ENCODE measurements around the gene PSMF1. TPM values are rescaled to one million over a fixed set of nuclear protein-coding genes. Genes with fewer than 3 reads are reported as not detected.

PSMF1 gene
- total and polyA plus RNA-seq, 9 of the 15 experiments (the other 6 are each of a cell fraction or from before 2014, with no cell fraction given): 8.5 to 192 (median 33.2) TPM

DNA sequence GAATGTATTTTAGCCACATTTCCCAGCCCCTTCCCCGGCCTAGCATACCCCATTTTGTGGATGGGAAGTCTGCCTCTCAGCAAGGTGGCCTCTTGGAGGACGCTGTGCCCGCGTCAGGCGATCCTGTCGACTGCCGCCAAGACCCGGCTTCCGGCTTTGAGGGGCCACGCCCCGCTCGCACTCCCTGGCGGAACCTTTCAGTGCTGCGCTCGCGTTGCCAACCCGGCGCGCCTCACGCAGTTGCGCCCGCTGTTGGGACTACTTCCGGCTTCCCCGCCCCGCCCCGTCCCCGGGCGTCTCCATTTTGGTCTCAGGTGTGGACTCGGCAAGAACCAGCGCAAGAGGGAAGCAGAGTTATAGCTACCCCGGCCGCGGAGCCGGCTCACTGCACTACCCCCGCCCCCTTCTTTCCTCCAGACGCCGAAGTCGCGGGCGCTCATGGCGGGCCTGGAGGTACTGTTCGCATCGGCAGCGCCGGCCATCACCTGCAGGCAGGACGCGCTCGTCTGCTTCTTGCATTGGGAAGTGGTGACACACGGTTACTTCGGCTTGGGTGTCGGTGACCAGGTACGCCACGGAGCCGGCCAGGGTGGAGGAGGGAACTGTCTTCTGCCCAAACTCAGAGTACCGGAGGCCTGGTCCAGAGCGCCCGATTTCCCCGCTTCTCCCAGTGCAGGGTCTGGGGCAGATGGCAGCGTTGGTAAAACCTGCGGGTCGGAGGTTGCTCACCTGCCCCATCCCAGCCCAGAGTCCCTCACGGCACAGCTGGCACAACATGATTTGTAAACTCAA is at the start of gene PSMF1 (continued):
- TF ChIP-seq KLF1 (tag; IDR thresholded peaks at IDR 0.05): peak; percentile 96
- no peak for TF ChIP-seq NONO (IDR thresholded peaks at IDR 0.05; ENCODE audit: low read depth in 2 of 2, low read length in 1 of 2)
- peak; percentile 78 to 85; a peak in 3 of 4 replicates for TF ChIP-seq SIN3A (IDR thresholded peaks at IDR 0.05; ENCODE audit: borderline replicate concordance in 2 of 2, control insufficient read depth in 1 of 2, low read depth in 2 of 2, low read length in 2 of 2)
- TF ChIP-seq ELF4 (CRISPR knock-in tag; IDR thresholded peaks at IDR 0.05): peak; percentile 60; the same call in 1 of the 2 replicates
- peak; percentile 31 for TF ChIP-seq U2AF1 (optimal IDR thresholded peaks at IDR 0.05; ENCODE audit: low read depth, low read length)
- no peak for TF ChIP-seq U2AF2 (optimal IDR thresholded peaks at IDR 0.05; ENCODE audit: low read depth, low read length)
- TF ChIP-seq CBFA2T3 (IDR thresholded peaks at IDR 0.05): no peak
- TF ChIP-seq, protein P1, sequence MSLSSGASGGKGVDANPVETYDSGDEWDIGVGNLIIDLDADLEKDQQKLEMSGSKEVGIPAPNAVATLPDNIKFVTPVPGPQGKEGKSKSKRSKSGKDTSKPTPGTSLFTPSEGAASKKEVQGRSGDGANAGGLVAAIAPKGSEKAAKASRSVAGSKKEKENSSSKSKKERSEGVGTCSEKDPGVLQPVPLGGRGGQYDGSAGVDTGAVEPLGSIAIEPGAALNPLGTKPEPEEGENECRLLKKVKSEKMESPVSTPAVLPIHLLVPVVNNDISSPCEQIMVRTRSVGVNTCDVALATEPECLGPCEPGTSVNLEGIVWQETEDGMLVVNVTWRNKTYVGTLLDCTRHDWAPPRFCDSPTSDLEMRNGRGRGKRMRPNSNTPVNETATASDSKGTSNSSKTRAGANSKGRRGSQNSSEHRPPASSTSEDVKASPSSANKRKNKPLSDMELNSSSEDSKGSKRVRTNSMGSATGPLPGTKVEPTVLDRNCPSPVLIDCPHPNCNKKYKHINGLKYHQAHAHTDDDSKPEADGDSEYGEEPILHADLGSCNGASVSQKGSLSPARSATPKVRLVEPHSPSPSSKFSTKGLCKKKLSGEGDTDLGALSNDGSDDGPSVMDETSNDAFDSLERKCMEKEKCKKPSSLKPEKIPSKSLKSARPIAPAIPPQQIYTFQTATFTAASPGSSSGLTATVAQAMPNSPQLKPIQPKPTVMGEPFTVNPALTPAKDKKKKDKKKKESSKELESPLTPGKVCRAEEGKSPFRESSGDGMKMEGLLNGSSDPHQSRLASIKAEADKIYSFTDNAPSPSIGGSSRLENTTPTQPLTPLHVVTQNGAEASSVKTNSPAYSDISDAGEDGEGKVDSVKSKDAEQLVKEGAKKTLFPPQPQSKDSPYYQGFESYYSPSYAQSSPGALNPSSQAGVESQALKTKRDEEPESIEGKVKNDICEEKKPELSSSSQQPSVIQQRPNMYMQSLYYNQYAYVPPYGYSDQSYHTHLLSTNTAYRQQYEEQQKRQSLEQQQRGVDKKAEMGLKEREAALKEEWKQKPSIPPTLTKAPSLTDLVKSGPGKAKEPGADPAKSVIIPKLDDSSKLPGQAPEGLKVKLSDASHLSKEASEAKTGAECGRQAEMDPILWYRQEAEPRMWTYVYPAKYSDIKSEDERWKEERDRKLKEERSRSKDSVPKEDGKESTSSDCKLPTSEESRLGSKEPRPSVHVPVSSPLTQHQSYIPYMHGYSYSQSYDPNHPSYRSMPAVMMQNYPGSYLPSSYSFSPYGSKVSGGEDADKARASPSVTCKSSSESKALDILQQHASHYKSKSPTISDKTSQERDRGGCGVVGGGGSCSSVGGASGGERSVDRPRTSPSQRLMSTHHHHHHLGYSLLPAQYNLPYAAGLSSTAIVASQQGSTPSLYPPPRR (CRISPR knock-in tag; IDR thresholded peaks at IDR 0.05; ENCODE audit: borderline replicate concordance): no peak
- TF ChIP-seq, protein P2, sequence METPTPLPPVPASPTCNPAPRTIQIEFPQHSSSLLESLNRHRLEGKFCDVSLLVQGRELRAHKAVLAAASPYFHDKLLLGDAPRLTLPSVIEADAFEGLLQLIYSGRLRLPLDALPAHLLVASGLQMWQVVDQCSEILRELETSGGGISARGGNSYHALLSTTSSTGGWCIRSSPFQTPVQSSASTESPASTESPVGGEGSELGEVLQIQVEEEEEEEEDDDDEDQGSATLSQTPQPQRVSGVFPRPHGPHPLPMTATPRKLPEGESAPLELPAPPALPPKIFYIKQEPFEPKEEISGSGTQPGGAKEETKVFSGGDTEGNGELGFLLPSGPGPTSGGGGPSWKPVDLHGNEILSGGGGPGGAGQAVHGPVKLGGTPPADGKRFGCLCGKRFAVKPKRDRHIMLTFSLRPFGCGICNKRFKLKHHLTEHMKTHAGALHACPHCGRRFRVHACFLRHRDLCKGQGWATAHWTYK (CRISPR knock-in tag; IDR thresholded peaks at IDR 0.05): no peak
- TF ChIP-seq, protein P3, sequence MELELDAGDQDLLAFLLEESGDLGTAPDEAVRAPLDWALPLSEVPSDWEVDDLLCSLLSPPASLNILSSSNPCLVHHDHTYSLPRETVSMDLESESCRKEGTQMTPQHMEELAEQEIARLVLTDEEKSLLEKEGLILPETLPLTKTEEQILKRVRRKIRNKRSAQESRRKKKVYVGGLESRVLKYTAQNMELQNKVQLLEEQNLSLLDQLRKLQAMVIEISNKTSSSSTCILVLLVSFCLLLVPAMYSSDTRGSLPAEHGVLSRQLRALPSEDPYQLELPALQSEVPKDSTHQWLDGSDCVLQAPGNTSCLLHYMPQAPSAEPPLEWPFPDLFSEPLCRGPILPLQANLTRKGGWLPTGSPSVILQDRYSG (tag; conservative IDR thresholded peaks at IDR 0.05; ENCODE audit: low read depth): no peak
- TF ChIP-seq NUFIP1 (IDR thresholded peaks at IDR 0.05; ENCODE audit: partially characterized antibody): no peak
- no peak for TF ChIP-seq MEF2A (IDR thresholded peaks at IDR 0.05; ENCODE audit: control insufficient read depth, low read depth, low read length)
- no peak for TF ChIP-seq TEAD2 (tag; IDR thresholded peaks at IDR 0.05)
- TF ChIP-seq, protein P4, sequence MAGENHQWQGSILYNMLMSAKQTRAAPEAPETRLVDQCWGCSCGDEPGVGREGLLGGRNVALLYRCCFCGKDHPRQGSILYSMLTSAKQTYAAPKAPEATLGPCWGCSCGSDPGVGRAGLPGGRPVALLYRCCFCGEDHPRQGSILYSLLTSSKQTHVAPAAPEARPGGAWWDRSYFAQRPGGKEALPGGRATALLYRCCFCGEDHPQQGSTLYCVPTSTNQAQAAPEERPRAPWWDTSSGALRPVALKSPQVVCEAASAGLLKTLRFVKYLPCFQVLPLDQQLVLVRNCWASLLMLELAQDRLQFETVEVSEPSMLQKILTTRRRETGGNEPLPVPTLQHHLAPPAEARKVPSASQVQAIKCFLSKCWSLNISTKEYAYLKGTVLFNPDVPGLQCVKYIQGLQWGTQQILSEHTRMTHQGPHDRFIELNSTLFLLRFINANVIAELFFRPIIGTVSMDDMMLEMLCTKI (IDR thresholded peaks at IDR 0.05; ENCODE audit: partially characterized antibody): no peak
- TF ChIP-seq ZNF124 (CRISPR knock-in tag; IDR thresholded peaks at IDR 0.05): no peak
- TF ChIP-seq MTA2 (IDR thresholded peaks at IDR 0.05; ENCODE audit: low read depth): no peak
- TF ChIP-seq, protein P5, sequence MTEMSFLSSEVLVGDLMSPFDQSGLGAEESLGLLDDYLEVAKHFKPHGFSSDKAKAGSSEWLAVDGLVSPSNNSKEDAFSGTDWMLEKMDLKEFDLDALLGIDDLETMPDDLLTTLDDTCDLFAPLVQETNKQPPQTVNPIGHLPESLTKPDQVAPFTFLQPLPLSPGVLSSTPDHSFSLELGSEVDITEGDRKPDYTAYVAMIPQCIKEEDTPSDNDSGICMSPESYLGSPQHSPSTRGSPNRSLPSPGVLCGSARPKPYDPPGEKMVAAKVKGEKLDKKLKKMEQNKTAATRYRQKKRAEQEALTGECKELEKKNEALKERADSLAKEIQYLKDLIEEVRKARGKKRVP (CRISPR knock-in tag; IDR thresholded peaks at IDR 0.05): no peak
- no peak for TF ChIP-seq ZNF830 (CRISPR knock-in tag; IDR thresholded peaks at IDR 0.05)
